Pancreas (tissue), 10 donors: ENCODE results near the gene RIPK1. TPM values are rescaled to one million over a fixed set of nuclear protein-coding genes. Genes with fewer than 3 reads are reported as not detected.
"Not testable (repeated sequence)": the region's sequence is repeated elsewhere in the genome, so short reads cannot be mapped to it uniquely, and the experiment has no call there.

ENCODE experiments used
- ATAC-seq, 4 donors: fragments of 200-7000 bp; cut with Tn5 transposase; one replicate each; pipeline versions ENCODE4 v1.8.0 to v1.9.1; 2020; ENCODE audit warnings: mild to moderate bottlenecking in 4 of 4, moderate library complexity in 4 of 4
- DNase-seq, 6 donors: peaks; one replicate each; pipeline ENCODE4 v3.0.0-alpha.2; 2020
- FAIRE-seq: peaks from 2 replicates; lab custom pipeline; 2012; peaks lifted over from hg19 to GRCh38; lab: Jason Lieb, UNC
- H3K27ac ChIP-seq, 4 donors: fragments of 200-600 bp; sonication (generic); 1 replicate in 3 of 4; 2 replicates in 1 of 4; pipeline versions ENCODE4 v1.5.0 to v1.8.0; 2020
- H3K27me3 ChIP-seq, 4 donors: fragments of 200-600 bp; one replicate each; pipeline ENCODE4 v1.8.0; 2021
- H3K36me3 ChIP-seq, 3 donors: fragments of 200-600 bp; sonication (generic) in 1 of 3; one replicate each; pipeline versions ENCODE4 v1.5.0 to v1.8.0; 2020 to 2021
- H3K4me1 ChIP-seq, 3 donors: fragments of 200-600 bp; one replicate each; pipeline ENCODE4 v1.8.0; 2021
- H3K4me3 ChIP-seq, 4 donors: fragments of 200-600 bp; sonication (generic) in 2 of 4; one replicate each; pipeline versions ENCODE4 v1.5.0 to v1.8.0; 2020 to 2021
- H3K9me3 ChIP-seq, 4 donors: fragments of 200-600 bp; one replicate each; pipeline ENCODE4 v1.8.0; 2021
- WGBS, 2 donors: extraction: QIAGEN DNeasy Blood & Tissue Kit; methylation state at CpG; one replicate each; pipeline ENCODE4 v1.1.7; 2013; 5-methylcytosine and 5-hydroxymethylcytosine counted together
- intact Hi-C, 3 donors: fragments of 100-400 bp; cut with DNase I; formaldehyde crosslinking; loops; one replicate each; pipeline versions ENCODE4 v1.11.1 to v1.14.2; 2022
- polyA plus RNA-seq, 2 donors: library from polyadenylated mRNA; stranded (reverse); fragments of 200-250 nt; gene quantifications; one replicate each; pipeline ENCODE4 v1.2.3, GENCODE V29; 2013
- total RNA-seq, 6 donors: library from RNA; stranded (reverse); fragmentation: NEBNext Ultra II Directional in 4 of 6; extraction: Animal tissue kit (Norgen Biotek cat#: 25700) in 4 of 6; gene quantifications; one replicate each; pipeline versions ENCODE4 v1.2.1 to v1.2.4, GENCODE V29; 2021 to 2023
- TF ChIP-seq, protein P1 (sequence below), 4 donors: fragments of 200-600 bp; sonication (generic) in 3 of 4; IDR thresholded peaks; one replicate each; pipeline versions ENCODE4 v1.5.0 to v1.8.0; 2021; ENCODE audit warnings: antibody characterized with exemption in 4 of 4
- donor health status: healthy with polysubstance abuse.
- donor health status: DM: no; HTN: no; CAD: no; lungs with moderate emphysema.
- donor health status: DM: no; HTN: no; CAD: no.
- donor health status: control.
- donor health status: control.
- donor health status: Bipolar disorder and iron deficiency.
- donor health status: DM: yes; HTN: yes; CAD: no.
- donor health status: DM: no; HTN: no; CAD: no.
- donor health status: DM: no; HTN: no; CAD: no.
- donor health status: DM: yes; HTN: yes; CAD: no.

RIPK1 gene
- total and polyA plus RNA-seq, 8 donors = 9.0 to 20.5 (median 9.9) TPM

DNA sequence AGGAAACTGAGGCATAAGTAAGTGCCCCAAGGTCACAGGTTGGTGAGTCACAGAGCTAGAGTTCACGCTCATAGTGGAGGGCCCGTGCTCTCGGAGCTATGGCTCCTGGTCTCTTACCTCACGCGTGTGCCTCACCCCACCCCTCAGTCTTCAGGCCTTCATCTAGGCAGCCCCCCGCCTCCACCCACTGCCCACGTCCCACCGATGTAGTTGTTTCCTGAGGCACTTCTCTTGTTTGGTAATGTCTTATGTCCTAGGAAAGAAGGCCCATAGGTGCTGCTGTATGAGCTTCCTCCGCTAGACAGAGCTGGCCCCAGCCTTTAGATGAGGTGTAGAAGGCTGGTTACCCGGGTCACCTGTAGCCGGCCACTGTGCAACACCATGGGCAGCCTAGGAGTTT lies 5.1 kb downstream of the RIPK1 start:
- WGBS, 2 donors = 84 to 90% methylated on average over 11 of the region's 11 CpGs
- Histone ChIP-seq H3K27ac (no peak overlapping the region), H3K9me3 (no peaks in the 10 kb centered on the region), H3K36me3 (peaks cover 3 to 18% (median 6%) of the 10 kb centered on the region in 3 donors), H3K4me3 (no peak overlapping the region), H3K4me1 (peaks cover 11 to 31% (median 20%) of the 10 kb centered on the region in 3 donors), H3K27me3 (no peaks in the 10 kb centered on the region)
- FAIRE-seq (no peak), DNase-seq (no peak), ATAC-seq (no peak)
- intact Hi-C loops = no loop called here
- TF ChIP-seq, protein P1, sequence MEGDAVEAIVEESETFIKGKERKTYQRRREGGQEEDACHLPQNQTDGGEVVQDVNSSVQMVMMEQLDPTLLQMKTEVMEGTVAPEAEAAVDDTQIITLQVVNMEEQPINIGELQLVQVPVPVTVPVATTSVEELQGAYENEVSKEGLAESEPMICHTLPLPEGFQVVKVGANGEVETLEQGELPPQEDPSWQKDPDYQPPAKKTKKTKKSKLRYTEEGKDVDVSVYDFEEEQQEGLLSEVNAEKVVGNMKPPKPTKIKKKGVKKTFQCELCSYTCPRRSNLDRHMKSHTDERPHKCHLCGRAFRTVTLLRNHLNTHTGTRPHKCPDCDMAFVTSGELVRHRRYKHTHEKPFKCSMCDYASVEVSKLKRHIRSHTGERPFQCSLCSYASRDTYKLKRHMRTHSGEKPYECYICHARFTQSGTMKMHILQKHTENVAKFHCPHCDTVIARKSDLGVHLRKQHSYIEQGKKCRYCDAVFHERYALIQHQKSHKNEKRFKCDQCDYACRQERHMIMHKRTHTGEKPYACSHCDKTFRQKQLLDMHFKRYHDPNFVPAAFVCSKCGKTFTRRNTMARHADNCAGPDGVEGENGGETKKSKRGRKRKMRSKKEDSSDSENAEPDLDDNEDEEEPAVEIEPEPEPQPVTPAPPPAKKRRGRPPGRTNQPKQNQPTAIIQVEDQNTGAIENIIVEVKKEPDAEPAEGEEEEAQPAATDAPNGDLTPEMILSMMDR (IDR thresholded peaks at IDR 0.05) = no peak

DNA sequence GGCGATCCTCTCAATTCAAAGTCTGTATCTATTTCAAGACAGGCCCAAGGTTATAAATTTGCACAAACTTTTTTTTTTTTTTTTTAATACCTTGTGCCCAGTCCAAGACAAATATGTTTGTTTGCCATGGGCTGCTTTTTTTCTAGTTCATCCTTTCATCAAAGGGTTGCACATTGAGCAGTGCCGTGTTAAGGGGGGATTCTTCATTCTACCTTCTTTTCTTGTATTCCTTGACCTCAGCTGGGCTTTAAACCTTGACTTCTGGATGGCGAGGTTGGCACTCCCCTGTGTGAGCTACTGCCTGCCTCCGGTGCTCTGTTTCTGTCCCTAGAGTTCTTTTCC lies 7.4 kb downstream of the RIPK1 start:
- ATAC-seq (peak in 2 of 4 donors; percentile 35 to 36), FAIRE-seq (no peak), DNase-seq (no peak)
- Histone ChIP-seq H3K9me3 (no peaks in the 10 kb centered on the region), H3K36me3 (peaks cover 7 to 26% (median 9%) of the 10 kb centered on the region in 3 donors), H3K27ac (no peak overlapping the region), H3K27me3 (no peaks in the 10 kb centered on the region), H3K4me1 (peaks cover 3 to 18% (median 10%) of the 10 kb centered on the region in 3 donors), H3K4me3 (no peak overlapping the region)
- TF ChIP-seq, protein P1 (IDR thresholded peaks at IDR 0.05) = no peak
- intact Hi-C loops = no loop called here
- 23 to 32% methylated on average over 4 of the region's 4 CpGs for WGBS, 2 donors

DNA sequence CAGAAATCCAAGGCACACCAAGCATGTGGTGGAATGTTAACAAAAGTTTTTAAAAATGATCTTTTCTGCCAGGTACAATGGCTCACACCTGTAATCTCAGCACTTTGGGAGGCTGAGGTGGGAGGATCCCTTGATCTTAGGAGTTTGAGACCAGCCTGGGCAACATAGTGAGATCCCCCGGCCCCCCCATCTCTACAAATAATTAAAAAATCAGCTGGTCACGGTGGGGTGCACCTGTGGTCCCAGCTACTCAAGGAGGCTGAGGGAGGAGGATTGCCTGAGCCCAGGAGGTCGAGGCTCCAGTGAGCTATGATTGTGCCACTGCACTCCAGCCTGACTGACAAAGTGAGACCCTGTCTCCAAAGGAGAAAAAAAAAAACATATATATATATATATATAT lies 8.0 kb downstream of the RIPK1 start:
- intact Hi-C loops = no loop called here
- no peak for FAIRE-seq
- H3K9me3 ChIP-seq = no peaks in the 10 kb centered on the region
- no peak for ATAC-seq
- peaks cover 0 to 12% (median 10%) of the 10 kb centered on the region in 3 donors for H3K4me1 ChIP-seq
- TF ChIP-seq, protein P1 (IDR thresholded peaks at IDR 0.05) = no peak
- H3K27me3 ChIP-seq = no peaks in the 10 kb centered on the region
- no peak for DNase-seq
- H3K36me3 ChIP-seq = peaks cover 9 to 26% (median 13%) of the 10 kb centered on the region in 3 donors
- H3K27ac ChIP-seq = no peak overlapping the region
- whole genome bisulfite sequencing, 2 donors = 85 to 88% methylated on average over 3 of the region's 3 CpGs
- no peak overlapping the region for H3K4me3 ChIP-seq

DNA sequence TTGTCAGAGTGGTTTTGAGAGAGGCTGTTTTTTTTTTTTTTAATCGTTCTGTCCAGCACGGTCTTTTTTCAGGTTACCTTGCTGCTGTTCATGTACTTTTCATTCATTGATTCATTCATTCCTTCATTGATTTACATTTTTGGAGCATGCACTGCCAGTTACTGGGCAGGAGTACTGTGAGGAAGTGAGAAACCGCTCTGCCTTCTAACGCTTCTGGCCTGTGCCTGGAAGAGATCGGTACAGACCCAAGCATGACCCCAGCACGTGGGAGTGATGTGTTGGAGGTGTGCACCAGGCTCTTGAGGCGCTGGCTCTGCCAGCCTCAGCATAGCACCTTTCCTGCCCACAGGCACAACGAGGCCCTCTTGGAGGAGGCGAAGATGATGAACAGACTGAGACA lies 9.1 kb downstream of the RIPK1 start:
- H3K36me3 ChIP-seq = peaks cover 9 to 26% (median 14%) of the 10 kb centered on the region in 3 donors
- no peaks in the 10 kb centered on the region for H3K27me3 ChIP-seq
- intact Hi-C loops = no loop called here
- FAIRE-seq = no peak
- 90 to 96% methylated on average over 9 of the region's 9 CpGs for WGBS, 2 donors
- H3K27ac ChIP-seq = no peak overlapping the region
- H3K4me1 ChIP-seq = peaks cover 0 to 12% (median 10%) of the 10 kb centered on the region in 3 donors
- H3K9me3 ChIP-seq = no peaks in the 10 kb centered on the region
- TF ChIP-seq, protein P1 (IDR thresholded peaks at IDR 0.05) = no peak
- no peak overlapping the region for H3K4me3 ChIP-seq
- no peak for DNase-seq
- no peak for ATAC-seq

DNA sequence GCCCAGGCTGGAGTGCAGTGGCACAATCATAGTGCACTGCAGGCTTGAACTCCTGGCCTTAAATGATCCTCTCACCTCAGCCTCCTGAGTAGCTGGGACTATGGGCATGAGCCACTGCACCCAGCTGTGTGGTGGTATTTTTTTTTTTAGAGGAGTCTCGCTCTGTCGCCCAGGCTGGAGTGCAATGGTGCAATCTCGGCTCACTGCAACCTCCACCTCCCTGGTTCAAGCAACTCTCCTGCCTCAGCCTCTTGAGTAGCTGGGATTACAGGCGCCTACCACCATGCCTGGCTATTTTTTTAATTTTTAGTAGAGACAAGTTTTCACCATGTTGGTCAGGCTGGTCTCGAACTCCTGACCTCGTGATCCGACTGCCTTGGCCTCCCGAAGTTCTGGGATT lies 10.7 kb downstream of the RIPK1 start:
- ATAC-seq, H3K27me3 ChIP-seq, intact Hi-C loops, FAIRE-seq, H3K27ac ChIP-seq, DNase-seq, H3K9me3 ChIP-seq, H3K4me3 ChIP-seq: not testable (repeated sequence)
- WGBS, 2 donors = 91 to 93% methylated on average over 8 of the region's 8 CpGs
- Histone ChIP-seq H3K4me1 (peaks cover 0 to 12% (median 10%) of the 10 kb centered on the region in 3 donors), H3K36me3 (peaks cover 9 to 31% (median 25%) of the 10 kb centered on the region in 3 donors)
